Measurements from ENCODE around the gene MAP3K1. TPM values are rescaled to one million over a fixed set of nuclear protein-coding genes. Genes with fewer than 3 reads are reported as not detected.

MAP3K1 gene
- 8.5 TPM for total RNA-seq (2021; ENCODE audit: unreplicated experiment)
- polyA plus RNA-seq (2012), result 2.0 and 2.7 TPM in 2 replicates
- percentile 69 among the genes with signal in this experiment for Bru-seq, nascent RNA
- percentile 55 among the genes with signal in this experiment for BruChase-seq, experiment 1, labeled RNA remaining after a 6-hour chase
- percentile 69 among the genes with signal in this experiment for BruChase-seq, experiment 2, labeled RNA remaining after a 2-hour chase
- long read RNA-seq, full-length matches to known transcripts, result 2 of 4 reads
- long read RNA-seq, partial matches to known transcripts, result 1 of 4 reads
- long read RNA-seq, other reads (novel, unspliced or antisense), result 1 of 4 reads

GRCh38 chr5:56814963-56815657, at the start of gene MAP3K1:
MAP3K1 (plus strand) TSS chr5:56815549; CDS start chr5:56815574, 25 bp downstream.
- Histone ChIP-seq H3K9me3 (ENCODE audit: control insufficient read depth in 1 of 2, insufficient read depth in 1 of 2, low read depth in 1 of 2, low read length in 2 of 2) (no peaks in the 10 kb centered on the region), H3K27me3 (ENCODE audit: insufficient read depth, low read length) (no peaks in the 10 kb centered on the region), H4K20me1 (ENCODE audit: insufficient read depth) (no peaks in the 10 kb centered on the region), H3K4me1 (ENCODE audit: control insufficient read depth in 1 of 2, insufficient read depth in 2 of 2, low read length in 2 of 2) (peaks cover 10 to 24% of the 10 kb centered on the region in 2 experiments; a peak in 3 of 4 replicates), H2AFZ (ENCODE audit: low read depth, low read length, poor library complexity, severe bottlenecking) (peak within 1 kb of the TSS; percentile 95), H3K36me3 (ENCODE audit: control insufficient read depth in 1 of 2, insufficient read depth in 2 of 2, low read length in 2 of 2) (no peaks in the 10 kb centered on the region), H3K4me2 (ENCODE audit: low read length) (peak within 1 kb of the TSS; percentile 97), H3K27ac (ENCODE audit: low read depth, low read length) (peak within 1 kb of the TSS; percentile 90), H3K79me2 (ENCODE audit: insufficient read depth, low read length) (peaks cover 36% of the 10 kb centered on the region), H3K9ac (ENCODE audit: low read length) (peak within 1 kb of the TSS; percentile 67), H3K4me3 (replicated peaks in 1 of 2; ENCODE audit: low read depth in 1 of 2, low read length in 2 of 2) (peak within 1 kb of the TSS; percentile 61 to 79), H3K9me2 (ENCODE audit: insufficient read depth) (no peaks in the 10 kb centered on the region)
- RAD21 ChIA-PET (ENCODE audit: low non-redundant PET in 1 of 2, low total read pairs in 2 of 2, uncharacterized antibody in 2 of 2, unreplicated experiment in 2 of 2), result interaction anchor here in 1 of 2 experiments (1.4 kb wide), 1 partner anchor 545 kb away, joined by 3 read pairs; no protein-coding TSS in a partner anchor
- CTCF ChIA-PET, result no interaction called here
- ATAC-seq (peak; percentile 85), DNase-seq (ENCODE audit: low read depth, low spot score) (no peak)
- intact Hi-C loops (cut with micrococcal nuclease), result loop anchor here (5.0 kb wide), 1 partner anchor 463 kb away; no protein-coding TSS in a partner anchor
- no TSS peak for BruUV-seq (replicated peaks)
- TF ChIP-seq ZFX (IDR thresholded peaks at IDR 0.05), result peak; percentile 45
- TF ChIP-seq EGR1 (IDR thresholded peaks at IDR 0.05; ENCODE audit: low read depth), result peak; percentile 85; the same call in 1 of the 2 replicates
- TF ChIP-seq ELF1 (IDR thresholded peaks at IDR 0.05; ENCODE audit: borderline replicate concordance, low read depth), result no peak
- TF ChIP-seq RAD21 (IDR thresholded peaks at IDR 0.05; ENCODE audit: low read depth), result peak; percentile 34; the same call in 1 of the 2 replicates
- TF ChIP-seq POLR2A (IDR thresholded peaks at IDR 0.05; ENCODE audit: borderline replicate concordance, extremely low read depth, insufficient read depth, insufficient read length), result peak; percentile 11
- peak; percentile 63 for TF ChIP-seq POLR2AphosphoS5 (IDR thresholded peaks at IDR 0.05; ENCODE audit: low read depth, low read length)
- peak; percentile 32; the same call in 1 of the 2 replicates for TF ChIP-seq CBX3 (IDR thresholded peaks at IDR 0.05; ENCODE audit: low read depth)
- peak; percentile 36; the same call in 1 of the 2 replicates for TF ChIP-seq MAX (IDR thresholded peaks at IDR 0.05)
- TF ChIP-seq JUND (IDR thresholded peaks at IDR 0.05), result no peak
- TF ChIP-seq YY1 (IDR thresholded peaks at IDR 0.05; ENCODE audit: extremely low read depth, insufficient replicate concordance, low read depth, low read length), result peak; percentile 93
- peak; percentile 49 for TF ChIP-seq SIN3A (IDR thresholded peaks at IDR 0.05; ENCODE audit: low read depth)
- no peak for TF ChIP-seq ATF3 (IDR thresholded peaks at IDR 0.05)
- POLR2A ChIA-PET, result no interaction called here
